Gastrocnemius medialis (tissue), 4 donors: Measurements from ENCODE around the gene COL1A1. TPM values are rescaled to one million over a fixed set of nuclear protein-coding genes. Genes with fewer than 3 reads are reported as not detected.

Source experiments
- ATAC-seq, 2 donors: fragments of 150-250 bp; one replicate each; pipeline ENCODE4 v1.9.1; 2016
- DNase-seq, 2 donors: peaks; one replicate each; pipeline ENCODE4 v3.0.0-alpha.2; 2019
- H3K27ac ChIP-seq, 4 donors: fragments of 200-600 bp; sonication (generic); 1 replicate in 1 of 4; 2 replicates in 3 of 4; pipeline ENCODE4 v1.5.1; 2016 to 2018; ENCODE audit warnings: mild to moderate bottlenecking in 2 of 4, moderate library complexity in 1 of 4
- H3K27me3 ChIP-seq, 3 donors: fragments of 200-600 bp; sonication (generic) in 2 of 3; 1 replicate in 1 of 3; 2 replicates in 2 of 3; pipeline versions ENCODE4 v1.5.1 to v1.6.0; 2016 to 2019; ENCODE audit warnings: mild to moderate bottlenecking in 1 of 3, moderate library complexity in 1 of 3
- H3K36me3 ChIP-seq, 2 donors: fragments of 200-600 bp; sonication (generic) in 1 of 2; one replicate each; pipeline ENCODE4 v1.5.1; 2017 to 2018
- H3K4me1 ChIP-seq, 2 donors: fragments of 200-600 bp; sonication (generic) in 1 of 2; one replicate each; pipeline ENCODE4 v1.5.1; 2016 to 2017; ENCODE audit warnings: mild to moderate bottlenecking in 2 of 2
- H3K4me3 ChIP-seq, 4 donors: fragments of 200-600 bp; sonication (generic) in 3 of 4; 1 replicate in 1 of 4; 2 replicates in 3 of 4; pipeline ENCODE4 v1.5.1; 2016 to 2019; ENCODE audit warnings: mild to moderate bottlenecking in 2 of 4
- H3K9me3 ChIP-seq, 3 donors: fragments of 200-600 bp; sonication (generic) in 2 of 3; 1 replicate in 1 of 3; 2 replicates in 2 of 3; pipeline ENCODE4 v1.5.1; 2016 to 2019
- CTCF ChIP-seq, 5 experiments: fragments of 450-650 bp in 3 of 5; fragments of 200-600 bp in 2 of 5; sonication (generic) in 2 of 5; IDR thresholded peaks in 4 of 5; conservative IDR thresholded peaks in 1 of 5; 1 replicate in 4 of 5; 2 replicates in 1 of 5; pipeline ENCODE4 v1.5.1; 2016 to 2019; ENCODE audit warnings: antibody characterized with exemption in 5 of 5, mild to moderate bottlenecking in 3 of 5, moderate library complexity in 3 of 5
- POLR2A ChIP-seq, 2 donors: fragments of 450-650 bp; IDR thresholded peaks; one replicate each; pipeline ENCODE4 v1.6.1; 2017; ENCODE audit warnings: antibody characterized with exemption in 2 of 2, mild to moderate bottlenecking in 2 of 2, moderate library complexity in 2 of 2
- in situ Hi-C, 4 donors: fragments of 200-750 bp; cut with MboI; loops; one replicate each; pipeline versions ENCODE4 v1.15.0 to v1.8.0; 2017; ENCODE audit warnings: low sequenced_read_pairs in 4 of 4
- intact Hi-C: fragments of 100-400 bp; cut with DNase I; formaldehyde crosslinking; loops from one replicate; pipeline ENCODE4 v1.15.1; 2023; ENCODE audit warnings: low total_unique reads
- total RNA-seq, 4 donors: library from RNA; depleted of rRNA; stranded (reverse); fragments of >200 nt; gene quantifications; one replicate each; pipeline versions ENCODE4 v1.1.0 to v1.2.3, GENCODE V29; 2016

COL1A1 gene
- total RNA-seq, 4 donors from 2014 or later: 1.7 to 9.5 (median 5.1) TPM

DNA sequence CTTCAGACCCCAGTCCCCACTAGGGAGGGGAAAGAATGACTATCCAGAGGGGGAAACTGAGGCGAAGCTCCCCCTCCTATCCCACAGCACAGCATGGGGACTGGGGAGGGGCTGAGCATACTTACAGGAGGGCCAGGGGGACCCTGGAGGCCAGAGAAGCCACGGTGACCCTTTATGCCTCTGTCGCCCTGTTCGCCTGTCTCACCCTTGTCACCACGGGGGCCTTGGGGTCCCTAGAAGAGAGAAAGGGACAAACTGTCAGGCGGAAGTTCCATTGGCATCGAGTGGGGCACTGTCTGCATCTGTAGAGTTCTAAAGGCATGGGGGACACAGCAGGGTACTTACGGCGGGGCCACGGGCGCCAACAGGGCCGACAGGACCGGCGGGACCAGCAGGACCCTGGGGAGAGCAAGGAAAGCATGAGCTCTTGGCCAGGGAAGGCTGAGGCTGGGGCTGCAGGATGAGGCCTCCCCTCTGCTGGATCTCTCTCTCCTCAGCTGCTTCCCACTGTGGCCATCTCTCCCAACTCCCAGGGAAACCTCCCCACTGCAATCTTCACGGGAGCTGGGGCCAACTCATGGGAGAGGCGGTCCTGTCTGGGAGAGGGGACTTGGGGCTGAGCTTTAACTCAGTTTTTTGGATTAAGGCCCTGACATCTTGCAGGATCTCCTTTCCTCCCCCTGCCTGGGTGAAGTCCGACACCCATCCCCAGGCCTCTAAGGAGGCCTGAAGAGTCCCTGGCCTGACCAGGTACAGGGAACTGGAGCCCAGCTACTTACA lies 13.5 kb downstream of the COL1A1 start:
- H3K36me3 ChIP-seq: no peaks in the 10 kb centered on the region

GRCh38 chr17:50187394-50187725 lies 14.1 kb downstream of the COL1A1 start:
- no peak for DNase-seq
- Histone ChIP-seq H3K27ac (no peak overlapping the region), H3K36me3 (no peaks in the 10 kb centered on the region), H3K4me1 (no peaks in the 10 kb centered on the region), H3K9me3 (no peaks in the 10 kb centered on the region), H3K4me3 (no peak overlapping the region), H3K27me3 (no peaks in the 10 kb centered on the region)
- intact Hi-C loops: no loop called here
- in situ Hi-C loops: no loop called here
- no peak for TF ChIP-seq POLR2A (IDR thresholded peaks at IDR 0.05)
- TF ChIP-seq CTCF (IDR thresholded peaks at IDR 0.05 in 4 of 5, conservative IDR thresholded peaks at IDR 0.05 in 1 of 5): no peak
- no peak for ATAC-seq

More for the DNA sequence above, 13.5 kb downstream of the COL1A1 start:
- intact Hi-C loops: no loop called here
- Histone ChIP-seq H3K27ac (no peak overlapping the region), H3K4me3 (no peak overlapping the region), H3K27me3 (no peaks in the 10 kb centered on the region), H3K4me1 (no peaks in the 10 kb centered on the region), H3K9me3 (no peaks in the 10 kb centered on the region)
- in situ Hi-C loops: no loop called here
- no peak for DNase-seq
- no peak for TF ChIP-seq CTCF (IDR thresholded peaks at IDR 0.05 in 4 of 5, conservative IDR thresholded peaks at IDR 0.05 in 1 of 5)
- TF ChIP-seq POLR2A (IDR thresholded peaks at IDR 0.05): no peak
- ATAC-seq: no peak

- ATAC-seq: no peak
- H3K9me3 ChIP-seq: no peaks in the 10 kb centered on the region
- no peaks in the 10 kb centered on the region for H3K36me3 ChIP-seq
- no peak for TF ChIP-seq POLR2A (IDR thresholded peaks at IDR 0.05)
- no peak for TF ChIP-seq CTCF (IDR thresholded peaks at IDR 0.05 in 4 of 5, conservative IDR thresholded peaks at IDR 0.05 in 1 of 5)
- H3K4me1 ChIP-seq: no peaks in the 10 kb centered on the region
- H3K27ac ChIP-seq: no peak overlapping the region
- in situ Hi-C loops (no loop called here), intact Hi-C loops (no loop called here)
- no peak overlapping the region for H3K4me3 ChIP-seq
- no peaks in the 10 kb centered on the region for H3K27me3 ChIP-seq
- no peak for DNase-seq
These were observed 14.6 kb downstream of the COL1A1 start for GRCh38 chr17:50186661-50187393.

DNA sequence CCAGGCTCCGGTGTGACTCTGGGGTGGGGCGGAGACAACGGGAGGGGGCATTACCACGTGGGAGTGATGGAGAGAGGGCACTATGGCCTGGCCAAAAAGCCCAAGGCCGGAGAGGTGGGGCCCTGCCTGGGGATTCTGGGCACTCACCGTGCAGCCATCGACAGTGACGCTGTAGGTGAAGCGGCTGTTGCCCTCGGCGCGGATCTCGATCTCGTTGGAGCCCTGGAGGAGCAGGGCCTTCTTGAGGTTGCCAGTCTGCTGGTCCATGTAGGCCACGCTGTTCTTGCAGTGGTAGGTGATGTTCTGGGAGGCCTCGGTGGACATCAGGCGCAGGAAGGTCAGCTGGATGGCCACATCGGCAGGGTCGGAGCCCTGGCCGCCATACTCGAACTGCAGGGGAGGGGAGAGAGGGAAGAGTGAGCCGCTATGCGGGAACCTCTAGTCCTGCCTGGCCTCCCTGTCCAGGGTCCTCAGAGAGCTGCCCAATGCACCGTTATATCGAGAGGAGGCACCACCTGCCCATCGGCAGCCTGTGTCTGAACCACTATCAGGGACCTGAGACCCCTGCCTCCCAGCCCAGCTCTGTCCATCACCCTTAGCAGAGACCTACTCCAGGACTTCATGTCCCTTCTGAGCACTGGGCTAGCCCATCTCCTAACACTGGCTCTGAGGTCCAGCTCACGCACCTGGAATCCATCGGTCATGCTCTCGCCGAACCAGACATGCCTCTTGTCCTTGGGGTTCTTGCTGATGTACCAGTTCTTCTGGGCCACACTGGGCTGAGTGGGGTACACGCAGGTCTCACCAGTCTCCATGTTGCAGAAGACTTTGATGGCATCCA lies 15.6 kb downstream of the COL1A1 start:
- Histone ChIP-seq H3K4me3 (no peak overlapping the region), H3K4me1 (no peaks in the 10 kb centered on the region), H3K27me3 (no peaks in the 10 kb centered on the region), H3K27ac (no peak overlapping the region), H3K36me3 (no peaks in the 10 kb centered on the region), H3K9me3 (no peaks in the 10 kb centered on the region)
- ATAC-seq (no peak), DNase-seq (no peak)
- intact Hi-C loops: no loop called here
- in situ Hi-C loops: no loop called here
- TF ChIP-seq CTCF (IDR thresholded peaks at IDR 0.05 in 4 of 5, conservative IDR thresholded peaks at IDR 0.05 in 1 of 5) (no peak), POLR2A (IDR thresholded peaks at IDR 0.05) (no peak)
